Central memory CD8-positive, alpha-beta T cell (primary cell): ENCODE measurements around the gene LMOD3.

Source experiments
- ATAC-seq: fragments of 150-1000 bp; cut with Tn5 transposase; replicated peaks from 2 replicates; pipeline ENCODE4 v1.10.0; 2022; ENCODE audit warnings: mild to moderate bottlenecking, moderate FRiP score, moderate number of reproducible peaks; ENCODE audit not compliant: poor library complexity, severe bottlenecking; ENCODE audit errors: extremely low read depth
- DNase-seq, 2 donors: peaks; one replicate each; pipeline ENCODE4 v3.0.0; 2021; ENCODE audit warnings: low spot score in 2 of 2
- H3K27ac Mint-ChIP-seq: one replicate; pipeline ENCODE4 v1.8.0; 2022; ENCODE audit warnings: low read depth, mild to moderate bottlenecking, moderate library complexity, mixed read lengths
- H3K27me3 Mint-ChIP-seq: one replicate; pipeline ENCODE4 v1.8.0; 2022; ENCODE audit warnings: mixed read lengths
- H3K36me3 Mint-ChIP-seq: one replicate; pipeline ENCODE4 v1.8.0; 2022; ENCODE audit warnings: mild to moderate bottlenecking, moderate library complexity, mixed read lengths; ENCODE audit not compliant: insufficient read depth
- H3K4me1 Mint-ChIP-seq: one replicate; pipeline ENCODE4 v1.8.0; 2022; ENCODE audit warnings: mixed read lengths
- H3K4me3 Mint-ChIP-seq: one replicate; pipeline ENCODE4 v1.8.0; 2022; ENCODE audit warnings: mild to moderate bottlenecking, moderate library complexity, mixed read lengths
- H3K9me3 Mint-ChIP-seq: one replicate; pipeline ENCODE4 v1.8.0; 2022; ENCODE audit warnings: mixed read lengths

LMOD3 gene

GRCh38 chr3:69142797-69143454 is 20.5 kb upstream of the LMOD3 start:
- Mint-ChIP-seq H3K4me3 (no peak overlapping the region), H3K27me3 (peaks cover 9% of the 10 kb centered on the region), H3K9me3 (no peaks in the 10 kb centered on the region), H3K4me1 (no peaks in the 10 kb centered on the region), H3K36me3 (no peaks in the 10 kb centered on the region), H3K27ac (no peak overlapping the region)
- DNase-seq (no peak), ATAC-seq (no peak)

- ATAC-seq (no peak), DNase-seq (no peak)
- Mint-ChIP-seq H3K4me1 (no peaks in the 10 kb centered on the region), H3K27me3 (peaks cover 9% of the 10 kb centered on the region), H3K27ac (no peak overlapping the region), H3K9me3 (no peaks in the 10 kb centered on the region), H3K36me3 (no peaks in the 10 kb centered on the region), H3K4me3 (no peak overlapping the region)
Measured at GRCh38 chr3:69142090-69142489, 19.7 kb upstream of the LMOD3 start.

DNA sequence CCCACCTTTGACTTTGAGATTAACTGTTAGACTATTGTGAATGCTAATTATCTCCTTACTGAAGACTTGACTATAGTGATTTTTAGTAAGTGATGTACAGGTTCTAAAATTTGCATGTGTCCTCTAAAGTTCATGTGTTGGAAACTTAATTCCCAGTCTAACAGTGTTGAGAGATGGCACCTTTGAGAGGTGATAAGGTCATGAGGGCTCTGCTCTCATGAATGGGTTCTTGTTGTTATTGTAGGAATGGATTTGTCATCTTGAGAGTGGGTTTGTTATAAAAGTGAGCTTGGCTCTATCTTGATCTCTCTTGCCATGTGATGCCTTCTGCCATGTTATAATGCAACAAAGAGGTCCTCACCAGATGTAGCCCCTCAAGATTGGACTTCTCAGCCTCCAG is 18.9 kb upstream of the LMOD3 start:
- ATAC-seq: no peak
- H3K4me3 Mint-ChIP-seq: no peak overlapping the region
- H3K4me1 Mint-ChIP-seq: no peaks in the 10 kb centered on the region
- H3K27ac Mint-ChIP-seq: no peak overlapping the region
- peaks cover 9% of the 10 kb centered on the region for H3K27me3 Mint-ChIP-seq
- no peaks in the 10 kb centered on the region for H3K36me3 Mint-ChIP-seq
- no peaks in the 10 kb centered on the region for H3K9me3 Mint-ChIP-seq
- no peak for DNase-seq

GRCh38 chr3:69137412-69137811 is 15.0 kb upstream of the LMOD3 start:
- no peak overlapping the region for H3K27ac Mint-ChIP-seq
- H3K4me1 Mint-ChIP-seq: no peaks in the 10 kb centered on the region
- peaks cover 9% of the 10 kb centered on the region for H3K27me3 Mint-ChIP-seq
- ATAC-seq (no peak), DNase-seq (no peak)
- no peak overlapping the region for H3K4me3 Mint-ChIP-seq
- no peaks in the 10 kb centered on the region for H3K9me3 Mint-ChIP-seq
- H3K36me3 Mint-ChIP-seq: no peaks in the 10 kb centered on the region

DNA sequence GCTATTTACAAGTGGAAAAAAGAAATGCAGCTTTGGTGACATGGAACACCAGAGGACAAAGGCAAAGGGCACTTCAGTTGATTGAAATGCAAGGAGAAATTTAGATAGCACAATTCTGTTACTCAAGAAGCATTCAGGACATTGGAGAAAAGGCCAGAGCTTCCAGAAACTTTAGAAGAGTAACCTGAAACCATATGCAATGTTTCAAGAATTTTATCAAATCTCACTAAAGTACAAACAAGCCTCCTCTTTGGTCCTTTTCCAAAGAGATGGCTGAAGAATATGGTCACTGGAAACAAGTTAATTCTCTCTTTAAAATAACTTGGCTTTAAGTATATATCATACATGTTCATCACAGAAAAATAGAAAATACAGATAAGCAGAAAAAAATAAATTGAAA is 14.6 kb upstream of the LMOD3 start:
- Mint-ChIP-seq H3K4me1 (no peaks in the 10 kb centered on the region), H3K36me3 (no peaks in the 10 kb centered on the region), H3K27ac (no peak overlapping the region), H3K27me3 (peaks cover 9% of the 10 kb centered on the region), H3K4me3 (no peak overlapping the region), H3K9me3 (no peaks in the 10 kb centered on the region)
- DNase-seq: no peak
- no peak for ATAC-seq

DNA sequence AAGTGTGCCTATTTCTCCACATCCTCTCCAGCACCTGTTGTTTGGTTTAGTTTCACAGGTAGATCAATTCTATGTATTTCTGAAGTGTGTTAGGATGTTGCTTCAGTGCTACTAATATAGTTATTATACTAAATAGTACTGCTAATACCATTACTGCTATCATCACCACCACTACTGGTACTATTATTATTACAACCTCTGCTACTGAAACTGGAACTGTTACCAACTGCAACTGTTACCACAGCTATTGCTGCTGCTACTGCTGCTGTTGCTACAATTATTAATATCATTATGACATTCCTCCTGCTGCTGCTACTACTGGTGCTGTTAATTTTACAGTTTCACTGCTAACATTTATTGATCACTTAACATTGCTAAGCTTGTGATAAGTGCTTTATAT is 8.3 kb upstream of the LMOD3 start:
- no peak for ATAC-seq
- no peaks in the 10 kb centered on the region for H3K9me3 Mint-ChIP-seq
- no peak overlapping the region for H3K27ac Mint-ChIP-seq
- DNase-seq: no peak
- no peak overlapping the region for H3K4me3 Mint-ChIP-seq
- no peaks in the 10 kb centered on the region for H3K36me3 Mint-ChIP-seq
- no peaks in the 10 kb centered on the region for H3K27me3 Mint-ChIP-seq
- H3K4me1 Mint-ChIP-seq: no peaks in the 10 kb centered on the region

GRCh38 chr3:69129531-69129930 is 7.1 kb upstream of the LMOD3 start:
- H3K4me1 Mint-ChIP-seq: no peaks in the 10 kb centered on the region
- no peaks in the 10 kb centered on the region for H3K27me3 Mint-ChIP-seq
- H3K9me3 Mint-ChIP-seq: no peaks in the 10 kb centered on the region
- H3K4me3 Mint-ChIP-seq: no peak overlapping the region
- no peak overlapping the region for H3K27ac Mint-ChIP-seq
- ATAC-seq (no peak), DNase-seq (no peak)
- H3K36me3 Mint-ChIP-seq: no peaks in the 10 kb centered on the region

DNA sequence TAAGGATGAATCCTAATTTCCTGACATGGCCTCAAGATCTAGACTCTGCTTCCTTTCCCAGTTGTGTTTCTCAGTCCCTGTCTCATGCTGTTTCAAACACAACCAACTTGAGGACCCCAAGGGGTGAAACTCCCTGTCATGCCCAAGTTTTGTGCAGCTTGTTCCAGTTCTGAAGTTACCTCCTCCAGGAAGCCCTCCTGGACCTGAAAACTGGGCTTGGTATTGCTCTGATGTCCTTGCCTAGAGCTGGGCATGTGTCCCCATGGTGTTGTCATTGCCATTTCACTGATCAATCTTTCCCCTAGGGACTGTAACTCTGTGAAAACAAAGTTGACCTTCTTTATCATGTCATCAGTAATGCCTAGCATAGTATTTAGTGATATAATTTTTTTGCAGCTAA is 6.1 kb upstream of the LMOD3 start:
- H3K9me3 Mint-ChIP-seq: no peaks in the 10 kb centered on the region
- no peak overlapping the region for H3K27ac Mint-ChIP-seq
- no peaks in the 10 kb centered on the region for H3K36me3 Mint-ChIP-seq
- no peak for ATAC-seq
- H3K4me1 Mint-ChIP-seq: no peaks in the 10 kb centered on the region
- no peak for DNase-seq
- H3K27me3 Mint-ChIP-seq: no peaks in the 10 kb centered on the region
- no peak overlapping the region for H3K4me3 Mint-ChIP-seq

GRCh38 chr3:69126999-69127398 is 4.6 kb upstream of the LMOD3 start:
- H3K4me1 Mint-ChIP-seq: no peaks in the 10 kb centered on the region
- DNase-seq: no peak
- no peak for ATAC-seq
- H3K9me3 Mint-ChIP-seq: no peaks in the 10 kb centered on the region
- H3K36me3 Mint-ChIP-seq: no peaks in the 10 kb centered on the region
- no peaks in the 10 kb centered on the region for H3K27me3 Mint-ChIP-seq
- H3K27ac Mint-ChIP-seq: no peak overlapping the region
- no peak overlapping the region for H3K4me3 Mint-ChIP-seq

GRCh38 chr3:69126216-69126615 is 3.8 kb upstream of the LMOD3 start:
- Mint-ChIP-seq H3K4me3 (no peak overlapping the region), H3K4me1 (no peaks in the 10 kb centered on the region), H3K27me3 (no peaks in the 10 kb centered on the region), H3K9me3 (no peaks in the 10 kb centered on the region), H3K27ac (no peak overlapping the region), H3K36me3 (no peaks in the 10 kb centered on the region)
- DNase-seq: no peak
- ATAC-seq: no peak

- Mint-ChIP-seq H3K36me3 (no peaks in the 10 kb centered on the region), H3K4me3 (no peak overlapping the region), H3K27ac (no peak overlapping the region), H3K9me3 (no peaks in the 10 kb centered on the region), H3K4me1 (no peaks in the 10 kb centered on the region), H3K27me3 (no peaks in the 10 kb centered on the region)
- DNase-seq (no peak), ATAC-seq (no peak)
Measured at GRCh38 chr3:69121950-69122349, 445 bp downstream of the LMOD3 start.

GRCh38 chr3:69121513-69121912 is 882 bp downstream of the LMOD3 start:
- Mint-ChIP-seq H3K4me1 (no peaks in the 10 kb centered on the region), H3K36me3 (no peaks in the 10 kb centered on the region), H3K27ac (no peak overlapping the region), H3K27me3 (no peaks in the 10 kb centered on the region), H3K4me3 (no peak overlapping the region), H3K9me3 (no peaks in the 10 kb centered on the region)
- DNase-seq (no peak), ATAC-seq (no peak)

DNA sequence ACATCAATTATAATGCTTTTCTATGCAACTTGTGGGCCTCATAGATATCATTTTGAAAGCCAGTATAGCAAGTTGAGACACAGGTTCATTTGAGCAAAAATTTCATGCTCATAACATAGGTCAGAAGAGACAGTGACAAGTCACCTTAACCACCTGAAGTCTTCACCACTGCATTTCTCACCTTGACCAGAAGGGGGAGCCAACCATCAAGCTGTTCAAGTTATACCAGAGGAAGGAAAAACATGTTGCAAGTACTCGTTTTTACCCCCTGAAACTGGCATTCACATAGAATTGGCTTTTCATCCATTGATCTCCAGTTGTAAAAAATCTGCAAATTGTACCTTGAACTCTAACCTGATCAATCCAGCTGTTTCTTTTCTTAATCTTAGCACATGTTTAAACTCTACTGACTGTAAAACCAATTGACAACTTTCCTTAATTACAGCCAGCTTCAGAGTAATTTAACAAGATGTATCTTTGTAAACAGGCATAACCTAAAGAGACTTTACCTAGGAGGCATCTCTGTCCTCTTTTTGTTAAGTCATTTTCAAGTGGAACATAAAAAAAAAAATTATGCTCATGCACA is 1.4 kb downstream of the LMOD3 start:
- no peak overlapping the region for H3K27ac Mint-ChIP-seq
- DNase-seq (peak; percentile 69 to 70), ATAC-seq (peak; percentile 64)
- no peaks in the 10 kb centered on the region for H3K27me3 Mint-ChIP-seq
- H3K4me1 Mint-ChIP-seq: no peaks in the 10 kb centered on the region
- H3K36me3 Mint-ChIP-seq: no peaks in the 10 kb centered on the region
- no peak overlapping the region for H3K4me3 Mint-ChIP-seq
- no peaks in the 10 kb centered on the region for H3K9me3 Mint-ChIP-seq
